H1 (cell line): ENCODE measurements around the gene U2SURP. TPM values are rescaled to one million over a fixed set of nuclear protein-coding genes. Genes with fewer than 3 reads are reported as not detected.

Experiments
- CTCF ChIA-PET: fragments of 300-600 bp; sonication (Branson Sonifier 250); formaldehyde crosslinking; loops from one replicate; lab custom pipeline; 2021; ENCODE audit not compliant: partially characterized antibody; lab: Charles Lee
- POLR2A ChIA-PET: fragments of 300-600 bp; sonication (Branson Sonifier 250); formaldehyde crosslinking; loops from one replicate; lab custom pipeline; 2021; ENCODE audit warnings: inconsistent platforms; ENCODE audit not compliant: partially characterized antibody; lab: Charles Lee
- DNase-seq, 2 experiments: peaks; one replicate each; pipeline versions ENCODE4 v3.0.0 to v3.0.0-alpha.2; 2010 to 2022; ENCODE audit warnings: low spot score in 2 of 2, low read depth in 1 of 2, mixed read lengths in 1 of 2
- FAIRE-seq: peaks from 2 replicates; lab custom pipeline; 2011; peaks lifted over from hg19 to GRCh38; lab: Jason Lieb, UNC
- H2AFZ ChIP-seq: 2 replicates; pipeline ENCODE4 v1.8.1; 2012; ENCODE audit warnings: low read length, inconsistent platforms
- H2AK5ac ChIP-seq: 2 replicates; pipeline ENCODE4 v1.6.1; 2013; ENCODE audit warnings: low read depth, low read length
- H2BK120ac ChIP-seq: replicated peaks from 2 replicates; pipeline ENCODE3; 2013; ENCODE audit warnings: low read depth, low read length, inconsistent platforms
- H2BK12ac ChIP-seq: 2 replicates; pipeline ENCODE4 v1.6.1; 2013; ENCODE audit warnings: low read depth, low read length
- H2BK15ac ChIP-seq: 2 replicates; pipeline ENCODE4 v1.6.1; 2013; ENCODE audit warnings: low read length
- H2BK20ac ChIP-seq: 2 replicates; pipeline ENCODE4 v1.6.1; 2013; ENCODE audit warnings: low read length
- H2BK5ac ChIP-seq: 2 replicates; pipeline ENCODE4 v1.6.1; 2013; ENCODE audit warnings: low read depth, low read length
- H3K14ac ChIP-seq: 2 replicates; pipeline ENCODE4 v1.6.1; 2013; ENCODE audit warnings: inconsistent platforms; ENCODE audit not compliant: insufficient read length
- H3K18ac ChIP-seq: 2 replicates; pipeline ENCODE4 v1.6.1; 2013; ENCODE audit warnings: low read length; ENCODE audit errors: extremely low read depth
- H3K23ac ChIP-seq: 2 replicates; pipeline ENCODE4 v1.6.1; 2013; ENCODE audit warnings: inconsistent platforms; ENCODE audit not compliant: insufficient read length
- H3K23me2 ChIP-seq: 2 replicates; pipeline ENCODE4 v1.6.1; 2013; ENCODE audit warnings: low read depth, low read length
- H3K27ac ChIP-seq: 2 replicates; pipeline ENCODE4 v1.6.1; 2011; ENCODE audit warnings: low read depth, low read length, inconsistent platforms
- H3K27me3 ChIP-seq, 4 experiments: replicated peaks in 1 of 4; 1 replicate in 1 of 4; 2 replicates in 3 of 4; pipeline versions ENCODE4 v1.6.1 to v1.8.1; 2011 to 2013; ENCODE audit warnings: low read length in 3 of 4, mild to moderate bottlenecking in 3 of 4, inconsistent platforms in 2 of 4, mixed read lengths in 2 of 4, moderate library complexity in 1 of 4; ENCODE audit not compliant: control insufficient read depth in 3 of 4, insufficient read depth in 3 of 4; ENCODE audit errors: extremely low read depth in 1 of 4
- H3K36me3 ChIP-seq, 4 experiments: 2 replicates each; pipeline versions ENCODE4 v1.6.1 to v1.8.1; 2011 to 2013; ENCODE audit warnings: mild to moderate bottlenecking in 4 of 4, low read length in 3 of 4, moderate library complexity in 2 of 4, control low read depth in 1 of 4, inconsistent platforms in 1 of 4; ENCODE audit not compliant: insufficient read depth in 4 of 4, control insufficient read depth in 2 of 4
- H3K4ac ChIP-seq: replicated peaks from 2 replicates; pipeline ENCODE3; 2013; ENCODE audit warnings: low read length, low read depth, mixed read lengths, inconsistent platforms; ENCODE audit not compliant: insufficient read length
- H3K4me1 ChIP-seq, 4 experiments: replicated peaks in 1 of 4; 1 replicate in 1 of 4; 2 replicates in 3 of 4; pipeline versions ENCODE4 v1.6.1 to v1.8.1; 2011 to 2013; ENCODE audit warnings: low read length in 3 of 4, inconsistent platforms in 2 of 4, mixed read lengths in 1 of 4; ENCODE audit not compliant: insufficient read depth in 4 of 4, control insufficient read depth in 3 of 4
- H3K4me2 ChIP-seq, 2 experiments: 2 replicates each; pipeline versions ENCODE4 v1.6.1 to v1.8.1; 2011 to 2013; ENCODE audit warnings: low read depth in 2 of 2, low read length in 2 of 2, control low read depth in 1 of 2, inconsistent platforms in 1 of 2, mild to moderate bottlenecking in 1 of 2; ENCODE audit not compliant: insufficient read depth in 1 of 2
- H3K4me3 ChIP-seq, 4 experiments: fragments of 200-600, 300-600 bp in 1 of 4; sonication (generic), shearing (Covaris generic), sonication (Bioruptor Twin) in 1 of 4; 2 replicates each; pipeline versions ENCODE4 v1.5.1 to v1.8.1; 2011 to 2016; ENCODE audit warnings: low read length in 4 of 4, low read depth in 3 of 4, control low read depth in 2 of 4, inconsistent platforms in 2 of 4, mild to moderate bottlenecking in 2 of 4, mixed read lengths in 1 of 4, moderate library complexity in 1 of 4; ENCODE audit not compliant: insufficient read depth in 2 of 4; ENCODE audit errors: extremely low read depth in 1 of 4
- H3K56ac ChIP-seq: replicated peaks from 2 replicates; pipeline ENCODE3; 2013; ENCODE audit warnings: low read depth, mild to moderate bottlenecking, mixed read lengths, low read length, inconsistent platforms; ENCODE audit not compliant: insufficient read length
- H3K79me1 ChIP-seq: 2 replicates; pipeline ENCODE4 v1.6.1; 2013; ENCODE audit warnings: low read depth, low read length, control low read depth
- H3K79me2 ChIP-seq, 2 experiments: 2 replicates each; pipeline versions ENCODE4 v1.6.1 to v1.8.1; 2012 to 2013; ENCODE audit warnings: low read length in 2 of 2, mild to moderate bottlenecking in 2 of 2, inconsistent platforms in 1 of 2; ENCODE audit not compliant: insufficient read depth in 2 of 2, control insufficient read depth in 1 of 2
- H3K9ac ChIP-seq, 4 experiments: replicated peaks in 1 of 4; 1 replicate in 1 of 4; 2 replicates in 3 of 4; pipeline versions ENCODE4 v1.6.1 to v1.8.1; 2011 to 2013; ENCODE audit warnings: low read depth in 3 of 4, low read length in 3 of 4, control low read depth in 2 of 4, mild to moderate bottlenecking in 2 of 4, moderate library complexity in 2 of 4, inconsistent platforms in 1 of 4; ENCODE audit errors: extremely low read depth in 1 of 4
- H3K9me3 ChIP-seq, 2 experiments: 2 replicates each; pipeline versions ENCODE4 v1.6.1 to v1.8.1; 2012 to 2013; ENCODE audit warnings: mild to moderate bottlenecking in 2 of 2, moderate library complexity in 2 of 2, control low read depth in 1 of 2, inconsistent platforms in 1 of 2, low read depth in 1 of 2, low read length in 1 of 2, mixed read lengths in 1 of 2; ENCODE audit not compliant: insufficient read depth in 2 of 2
- H4K20me1 ChIP-seq, 2 experiments: replicated peaks in 1 of 2; 2 replicates each; pipeline versions ENCODE3 to v1.8.1; 2011 to 2013; ENCODE audit warnings: inconsistent platforms in 2 of 2, low read length in 2 of 2, mild to moderate bottlenecking in 1 of 2; ENCODE audit not compliant: insufficient read depth in 2 of 2, control insufficient read depth in 1 of 2
- H4K5ac ChIP-seq: 2 replicates; pipeline ENCODE4 v1.6.1; 2013; ENCODE audit warnings: low read length, low read depth, mixed read lengths, inconsistent platforms; ENCODE audit not compliant: insufficient read length
- H4K8ac ChIP-seq: 2 replicates; pipeline ENCODE4 v1.8.0; 2013; ENCODE audit warnings: mild to moderate bottlenecking, moderate library complexity, low read length, inconsistent platforms; ENCODE audit not compliant: insufficient read depth; ENCODE audit errors: extremely low read depth
- H4K91ac ChIP-seq: replicated peaks from 2 replicates; pipeline ENCODE3; 2013; ENCODE audit warnings: low read length, mixed read lengths, inconsistent platforms; ENCODE audit not compliant: insufficient read length
- CEBPB ChIP-seq: IDR thresholded peaks from 2 replicates; pipeline ENCODE4 v1.6.1; 2012; ENCODE audit warnings: low read depth, low read length
- CHD1 ChIP-seq: IDR thresholded peaks from 2 replicates; pipeline ENCODE4 v1.6.1; 2012; ENCODE audit warnings: low read depth, low read length, improper control_type of control experiment
- CREB1 ChIP-seq: IDR thresholded peaks from 2 replicates; pipeline ENCODE4 v1.6.1; 2012; ENCODE audit warnings: inconsistent platforms
- GTF2F1 ChIP-seq: IDR thresholded peaks from 2 replicates; pipeline ENCODE4 v1.6.1; 2012; ENCODE audit warnings: low read depth, low read length, improper control_type of control experiment, borderline replicate concordance
- JUN ChIP-seq: IDR thresholded peaks from 2 replicates; pipeline ENCODE4 v1.6.1; 2011; ENCODE audit warnings: low read depth, mild to moderate bottlenecking, improper control_type of control experiment, low read length
- JUND ChIP-seq: IDR thresholded peaks from 2 replicates; pipeline ENCODE4 v1.6.1; 2011; ENCODE audit warnings: mild to moderate bottlenecking, improper control_type of control experiment, low read length
- POLR2AphosphoS5 ChIP-seq: IDR thresholded peaks from 2 replicates; pipeline ENCODE4 v1.6.1; 2011; ENCODE audit warnings: low read depth, low read length
- POU5F1 ChIP-seq: IDR thresholded peaks from 2 replicates; pipeline ENCODE4 v1.6.1; 2011; ENCODE audit warnings: low read depth, mild to moderate bottlenecking, low read length, moderate library complexity
- SIRT6 ChIP-seq: IDR thresholded peaks from one replicate; pipeline ENCODE4 v1.7.1; 2012; ENCODE audit warnings: low read length, inconsistent platforms
- SRF ChIP-seq: IDR thresholded peaks from 2 replicates; pipeline ENCODE4 v1.6.1; 2011; ENCODE audit warnings: mild to moderate bottlenecking, low read depth, low read length, moderate library complexity
- USF2 ChIP-seq: IDR thresholded peaks from 2 replicates; pipeline ENCODE4 v1.6.1; 2011; ENCODE audit warnings: low read length, improper control_type of control experiment
- WGBS, 2 experiments: shearing (Covaris generic) in 1 of 2; methylation state at CpG; one replicate each; pipeline versions ENCODE4 v1.1.6 to v1.1.7; 2013 to 2015; ENCODE audit warnings: low lambda C conversion rate in 2 of 2, mixed read lengths in 2 of 2, inconsistent platforms in 1 of 2, low coverage in 1 of 2, missing lambda C conversion rate in 1 of 2; ENCODE audit not compliant: insufficient replicate concordance in 2 of 2, insufficient coverage in 1 of 2, insufficient read length in 1 of 2; ENCODE audit errors: extremely low coverage in 1 of 2, missing lambda C conversion rate in 1 of 2; 5-methylcytosine and 5-hydroxymethylcytosine counted together
- polyA plus RNA-seq, 7 experiments: library from polyadenylated mRNA; depleted of rRNA in 3 of 7; stranded (reverse) in 5 of 7; unstranded in 2 of 7; fragments of >200 nt in 5 of 7; fragments of 200-250 nt in 2 of 7; gene quantifications; 1 replicate in 5 of 7; 2 replicates in 1 of 7; 4 replicates in 1 of 7; pipeline versions ENCODE4 v1.2.1 to v1.2.3, GENCODE V29; 2011 to 2013; ENCODE audit warnings: missing spikeins in 2 of 7, mixed read lengths in 2 of 7
- total RNA-seq: library from RNA; stranded (reverse); fragmentation: NEBNext Ultra II Directional; extraction: Animal tissue kit (Norgen Biotek cat#: 25700); gene quantifications from 2 replicates; pipeline ENCODE4 v1.2.1, GENCODE V29; 2021
- TF ChIP-seq, protein P1 (sequence below), 3 experiments: IDR thresholded peaks; 1 replicate in 2 of 3; 2 replicates in 1 of 3; pipeline versions ENCODE4 v1.5.1 to v1.6.1; 2011; ENCODE audit warnings: low read length in 3 of 3, mild to moderate bottlenecking in 3 of 3, inconsistent platforms in 2 of 3, low read depth in 1 of 3, moderate library complexity in 1 of 3; ENCODE audit not compliant: insufficient read depth in 1 of 3; ENCODE audit errors: control extremely low read depth in 1 of 3

Gene U2SURP
- total and polyA plus RNA-seq, 2 of the 8 experiments (the other 6 are each of a cell fraction or from before 2014, with no cell fraction given) = 22.2 to 167 TPM

DNA sequence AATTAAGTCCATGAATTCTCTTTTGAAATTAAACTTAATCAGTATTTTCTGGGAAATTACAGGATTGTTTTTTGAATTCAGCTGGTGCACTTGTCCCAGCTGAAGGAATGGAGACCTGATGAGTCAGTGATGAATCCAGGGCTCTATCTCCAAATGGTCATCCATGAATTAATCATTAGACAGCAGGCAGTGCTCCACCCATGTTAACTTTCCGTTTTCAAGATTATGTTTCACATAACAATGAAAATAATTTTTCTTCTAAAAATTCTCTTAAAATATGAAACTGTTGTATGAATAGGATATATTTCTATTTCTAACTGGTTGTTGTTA lies 24.0 kb upstream of the U2SURP start:
- ChIA-PET POLR2A (no interaction called here), CTCF (interaction anchor here (0.6 to 8.8 kb wide), 6 partner anchors 10 to 148 kb away, joined by 3 to 51 read pairs (median 6); no protein-coding TSS in a partner anchor)
- no peak overlapping the region for H3K4me3 ChIP-seq
- no peaks in the 10 kb centered on the region for H3K79me1 ChIP-seq
- no peak overlapping the region for H3K4ac ChIP-seq
- H4K20me1 ChIP-seq = no peaks in the 10 kb centered on the region
- no peak overlapping the region for H3K4me2 ChIP-seq
- H3K4me1 ChIP-seq = peaks cover 0 to 2% (median under 1%) of the 10 kb centered on the region in 4 experiments; a peak in 3 of 7 replicates
- H3K23me2 ChIP-seq = no peaks in the 10 kb centered on the region
- H2BK20ac ChIP-seq = no peak overlapping the region
- H3K27ac ChIP-seq = no peak overlapping the region
- H3K79me2 ChIP-seq = no peaks in the 10 kb centered on the region
- H3K9me3 ChIP-seq = no peaks in the 10 kb centered on the region
- no peak overlapping the region for H4K91ac ChIP-seq
- H3K14ac ChIP-seq = no peak overlapping the region
- H3K36me3 ChIP-seq = no peaks in the 10 kb centered on the region
- no peak for FAIRE-seq
- no peaks in the 10 kb centered on the region for H3K27me3 ChIP-seq
- no peak overlapping the region for H2AK5ac ChIP-seq
- H2BK5ac ChIP-seq = no peak overlapping the region
- no peak overlapping the region for H3K9ac ChIP-seq
- DNase-seq = no peak
- H4K8ac ChIP-seq = no peak overlapping the region
- H2BK120ac ChIP-seq = no peak overlapping the region
- H2AFZ ChIP-seq = no peak overlapping the region
- no peak overlapping the region for H2BK12ac ChIP-seq
- H3K18ac ChIP-seq = no peak overlapping the region
- no peak overlapping the region for H2BK15ac ChIP-seq
- H3K23ac ChIP-seq = no peak overlapping the region
- no peak overlapping the region for H4K5ac ChIP-seq
- WGBS, 2 experiments = 100% methylated on average over 1 of the region's 1 CpG; no CpG with 5 or more reads in 1 of the 2 experiments
- H3K56ac ChIP-seq = no peak overlapping the region
- TF ChIP-seq GTF2F1 (no peak), POU5F1 (no peak), SRF (no peak), POLR2AphosphoS5 (no peak), JUN (no peak), CHD1 (no peak), USF2 (no peak), JUND (no peak), CEBPB (no peak), CREB1 (no peak), SIRT6 (no peak)
- TF ChIP-seq, protein P1, sequence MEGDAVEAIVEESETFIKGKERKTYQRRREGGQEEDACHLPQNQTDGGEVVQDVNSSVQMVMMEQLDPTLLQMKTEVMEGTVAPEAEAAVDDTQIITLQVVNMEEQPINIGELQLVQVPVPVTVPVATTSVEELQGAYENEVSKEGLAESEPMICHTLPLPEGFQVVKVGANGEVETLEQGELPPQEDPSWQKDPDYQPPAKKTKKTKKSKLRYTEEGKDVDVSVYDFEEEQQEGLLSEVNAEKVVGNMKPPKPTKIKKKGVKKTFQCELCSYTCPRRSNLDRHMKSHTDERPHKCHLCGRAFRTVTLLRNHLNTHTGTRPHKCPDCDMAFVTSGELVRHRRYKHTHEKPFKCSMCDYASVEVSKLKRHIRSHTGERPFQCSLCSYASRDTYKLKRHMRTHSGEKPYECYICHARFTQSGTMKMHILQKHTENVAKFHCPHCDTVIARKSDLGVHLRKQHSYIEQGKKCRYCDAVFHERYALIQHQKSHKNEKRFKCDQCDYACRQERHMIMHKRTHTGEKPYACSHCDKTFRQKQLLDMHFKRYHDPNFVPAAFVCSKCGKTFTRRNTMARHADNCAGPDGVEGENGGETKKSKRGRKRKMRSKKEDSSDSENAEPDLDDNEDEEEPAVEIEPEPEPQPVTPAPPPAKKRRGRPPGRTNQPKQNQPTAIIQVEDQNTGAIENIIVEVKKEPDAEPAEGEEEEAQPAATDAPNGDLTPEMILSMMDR (IDR thresholded peaks at IDR 0.05; ENCODE audit: control extremely low read depth in 1 of 3, insufficient read depth in 1 of 3, low read depth in 1 of 3, low read length in 3 of 3) = no peak
